CD4-positive, alpha-beta T cell treated with Interleukin-17A for 4 hours (primary cell): ENCODE results near the gene LIMK2.
"Not testable (repeated sequence)": the region's sequence is repeated elsewhere in the genome, so short reads cannot be mapped to it uniquely, and the experiment has no call there.

Experiments used
- DNase-seq: peaks from one replicate; pipeline ENCODE4 v3.0.0-alpha.2; 2020; ENCODE audit warnings: mixed read lengths

LIMK2 gene

GRCh38 chr22:31211862-31212730 lies at the start of gene LIMK2:
LIMK2 (plus strand) TSS chr22:31212298; CDS start chr22:31212409, 111 bp downstream.
- peak; percentile 99 for DNase-seq

GRCh38 chr22:31170971-31171370 lies 41.1 kb upstream of the LIMK2 start:
- DNase-seq, result no peak

GRCh38 chr22:31171734-31172133 lies 40.4 kb upstream of the LIMK2 start:
- not testable (repeated sequence) for DNase-seq

- DNase-seq, result no peak
These were observed 38.5 kb upstream of the LIMK2 start for GRCh38 chr22:31173386-31174145.

- no peak for DNase-seq
These were observed 35.2 kb upstream of the LIMK2 start for GRCh38 chr22:31176923-31177322.

- DNase-seq, result no peak
These were observed 34.5 kb upstream of the LIMK2 start for GRCh38 chr22:31177420-31178162.

- DNase-seq, result no peak
These were observed 33.2 kb upstream of the LIMK2 start for GRCh38 chr22:31178859-31179258.

GRCh38 chr22:31179345-31179744 lies 32.8 kb upstream of the LIMK2 start:
- DNase-seq, result no peak

GRCh38 chr22:31184015-31184414 lies 28.1 kb upstream of the LIMK2 start:
- DNase-seq, result no peak

GRCh38 chr22:31185056-31185455 lies 27.0 kb upstream of the LIMK2 start:
- no peak for DNase-seq

- no peak for DNase-seq
These were observed 24.5 kb upstream of the LIMK2 start for GRCh38 chr22:31187627-31188026.

GRCh38 chr22:31192513-31192912 lies 19.6 kb upstream of the LIMK2 start:
- no peak for DNase-seq

- DNase-seq, result no peak
These were observed 19.0 kb upstream of the LIMK2 start for GRCh38 chr22:31193092-31193491.

GRCh38 chr22:31194681-31195080 lies 17.4 kb upstream of the LIMK2 start:
- DNase-seq, result not testable (repeated sequence)

- DNase-seq, result no peak
These were observed 12.9 kb upstream of the LIMK2 start for GRCh38 chr22:31199187-31199586.

- DNase-seq, result not testable (repeated sequence)
These were observed 7.6 kb upstream of the LIMK2 start for GRCh38 chr22:31204352-31204984.

- not testable (repeated sequence) for DNase-seq
These were observed 7.0 kb upstream of the LIMK2 start for GRCh38 chr22:31205059-31205458.

GRCh38 chr22:31206460-31206859 lies 5.6 kb upstream of the LIMK2 start:
- not testable (repeated sequence) for DNase-seq

GRCh38 chr22:31206896-31207687 lies 5.0 kb upstream of the LIMK2 start:
- no peak for DNase-seq

GRCh38 chr22:31210556-31211421 lies 1.3 kb upstream of the LIMK2 start:
- DNase-seq, result peak; percentile 43

GRCh38 chr22:31211482-31211861 lies 626 bp upstream of the LIMK2 start:
- DNase-seq, result no peak
